HL-60 (cell line): ENCODE results near the gene MRPL4.

ENCODE experiments used
- SPI1 ChIP-seq: IDR thresholded peaks from 2 replicates; pipeline ENCODE4 v1.6.1; 2012; ENCODE audit warnings: low read depth, mild to moderate bottlenecking, borderline replicate concordance
- TF ChIP-seq, protein P1 (sequence below): IDR thresholded peaks from one replicate; pipeline ENCODE4 v1.5.1; 2011; ENCODE audit warnings: low read length, control low read depth, inconsistent platforms; ENCODE audit not compliant: insufficient read depth

DNA sequence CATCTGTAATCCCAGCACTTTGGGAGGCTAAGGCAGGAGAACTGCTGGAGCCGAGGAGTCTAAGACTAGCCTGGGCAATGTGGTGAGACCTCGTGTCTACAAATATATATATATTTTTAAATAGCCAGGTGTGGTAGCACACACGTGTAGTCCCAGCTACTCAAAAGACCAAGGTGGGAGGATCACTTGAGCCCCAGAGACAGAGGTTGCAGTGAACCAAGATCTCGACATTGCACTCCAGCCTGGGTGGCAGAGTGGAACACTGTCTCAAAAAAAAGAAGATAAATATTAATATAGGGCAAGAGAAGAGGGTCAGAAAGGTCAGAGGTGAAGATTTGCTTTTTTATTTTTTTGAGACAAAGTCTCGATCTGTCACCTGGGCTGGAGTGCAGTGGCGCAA is 5.5 kb upstream of the MRPL4 start:
- TF ChIP-seq, protein P1, sequence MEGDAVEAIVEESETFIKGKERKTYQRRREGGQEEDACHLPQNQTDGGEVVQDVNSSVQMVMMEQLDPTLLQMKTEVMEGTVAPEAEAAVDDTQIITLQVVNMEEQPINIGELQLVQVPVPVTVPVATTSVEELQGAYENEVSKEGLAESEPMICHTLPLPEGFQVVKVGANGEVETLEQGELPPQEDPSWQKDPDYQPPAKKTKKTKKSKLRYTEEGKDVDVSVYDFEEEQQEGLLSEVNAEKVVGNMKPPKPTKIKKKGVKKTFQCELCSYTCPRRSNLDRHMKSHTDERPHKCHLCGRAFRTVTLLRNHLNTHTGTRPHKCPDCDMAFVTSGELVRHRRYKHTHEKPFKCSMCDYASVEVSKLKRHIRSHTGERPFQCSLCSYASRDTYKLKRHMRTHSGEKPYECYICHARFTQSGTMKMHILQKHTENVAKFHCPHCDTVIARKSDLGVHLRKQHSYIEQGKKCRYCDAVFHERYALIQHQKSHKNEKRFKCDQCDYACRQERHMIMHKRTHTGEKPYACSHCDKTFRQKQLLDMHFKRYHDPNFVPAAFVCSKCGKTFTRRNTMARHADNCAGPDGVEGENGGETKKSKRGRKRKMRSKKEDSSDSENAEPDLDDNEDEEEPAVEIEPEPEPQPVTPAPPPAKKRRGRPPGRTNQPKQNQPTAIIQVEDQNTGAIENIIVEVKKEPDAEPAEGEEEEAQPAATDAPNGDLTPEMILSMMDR, result no peak
- TF ChIP-seq SPI1, result no peak
